ENCODE data around the gene NCKAP5.

DNA sequence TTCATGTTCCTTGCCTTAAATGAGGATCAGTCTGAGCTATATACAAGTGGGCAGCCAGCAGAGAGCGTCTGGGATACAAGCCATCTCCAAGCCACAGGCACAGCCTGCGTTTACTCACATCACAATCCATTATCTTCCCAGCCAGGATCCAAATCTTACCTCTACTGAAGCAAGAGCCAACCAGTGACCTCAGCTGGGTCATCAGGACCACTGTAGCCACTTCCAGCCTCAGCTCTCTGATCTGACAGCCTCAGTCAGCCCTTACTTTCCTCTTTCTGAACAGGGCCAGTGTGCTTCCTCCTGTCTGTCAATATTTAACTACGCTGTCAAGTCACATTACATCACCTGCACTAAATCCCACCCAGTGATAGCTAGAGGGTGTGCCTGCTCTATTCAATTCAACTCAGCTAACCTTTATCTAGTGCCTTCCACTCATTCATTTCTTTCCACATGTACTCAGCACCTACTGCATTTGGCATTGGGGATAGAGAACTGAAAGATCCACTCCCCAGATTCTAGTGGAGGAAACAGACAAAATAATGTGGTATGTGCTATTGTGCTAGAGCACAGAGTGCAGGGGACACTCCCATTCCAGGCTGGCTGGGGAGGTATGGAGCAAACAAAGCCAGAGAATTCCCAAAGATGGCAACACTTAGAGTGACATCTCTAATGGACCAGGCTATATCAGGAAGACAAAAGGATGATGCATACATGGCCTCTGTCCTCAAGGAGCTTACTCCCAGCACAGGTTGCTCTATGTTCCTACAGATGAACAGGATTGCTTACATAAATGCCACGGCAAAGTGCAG is 146.5 kb downstream of the NCKAP5 start:
- no peak for TF ChIP-seq NFIC (IDR thresholded peaks at IDR 0.05)
- no peak for TF ChIP-seq ZNF707 (CRISPR knock-in tag; conservative IDR thresholded peaks at IDR 0.05)
- TF ChIP-seq, protein P1, sequence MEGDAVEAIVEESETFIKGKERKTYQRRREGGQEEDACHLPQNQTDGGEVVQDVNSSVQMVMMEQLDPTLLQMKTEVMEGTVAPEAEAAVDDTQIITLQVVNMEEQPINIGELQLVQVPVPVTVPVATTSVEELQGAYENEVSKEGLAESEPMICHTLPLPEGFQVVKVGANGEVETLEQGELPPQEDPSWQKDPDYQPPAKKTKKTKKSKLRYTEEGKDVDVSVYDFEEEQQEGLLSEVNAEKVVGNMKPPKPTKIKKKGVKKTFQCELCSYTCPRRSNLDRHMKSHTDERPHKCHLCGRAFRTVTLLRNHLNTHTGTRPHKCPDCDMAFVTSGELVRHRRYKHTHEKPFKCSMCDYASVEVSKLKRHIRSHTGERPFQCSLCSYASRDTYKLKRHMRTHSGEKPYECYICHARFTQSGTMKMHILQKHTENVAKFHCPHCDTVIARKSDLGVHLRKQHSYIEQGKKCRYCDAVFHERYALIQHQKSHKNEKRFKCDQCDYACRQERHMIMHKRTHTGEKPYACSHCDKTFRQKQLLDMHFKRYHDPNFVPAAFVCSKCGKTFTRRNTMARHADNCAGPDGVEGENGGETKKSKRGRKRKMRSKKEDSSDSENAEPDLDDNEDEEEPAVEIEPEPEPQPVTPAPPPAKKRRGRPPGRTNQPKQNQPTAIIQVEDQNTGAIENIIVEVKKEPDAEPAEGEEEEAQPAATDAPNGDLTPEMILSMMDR (IDR thresholded peaks at IDR 0.05 in 2 of 3, conservative IDR thresholded peaks at IDR 0.05 in 1 of 3; ENCODE audit: insufficient read depth in 2 of 3, low read depth in 1 of 3, low read length in 3 of 3), result no peak
- TF ChIP-seq POLR2A (conservative IDR thresholded peaks at IDR 0.05), result no peak
- TF ChIP-seq TCF3 (CRISPR knock-in tag; IDR thresholded peaks at IDR 0.05), result no peak
- no peak for TF ChIP-seq SIX5 (IDR thresholded peaks at IDR 0.05; ENCODE audit: borderline replicate concordance in 1 of 2, insufficient read depth in 1 of 2, low read depth in 1 of 2, low read length in 2 of 2)
- TF ChIP-seq EZH2 (IDR thresholded peaks at IDR 0.05; ENCODE audit: borderline replicate concordance, low read depth, low read length), result no peak
- no peak for TF ChIP-seq HOXB6 (CRISPR knock-in tag; IDR thresholded peaks at IDR 0.05; ENCODE audit: borderline replicate concordance)
- no peak for TF ChIP-seq ZZZ3 (IDR thresholded peaks at IDR 0.05)
- TF ChIP-seq ZBTB9 (CRISPR knock-in tag; IDR thresholded peaks at IDR 0.05), result no peak
- no peak for TF ChIP-seq RHOXF2B (CRISPR knock-in tag; conservative IDR thresholded peaks at IDR 0.05)
- no peak for TF ChIP-seq PREB (CRISPR knock-in tag; IDR thresholded peaks at IDR 0.05)

Measured in K562 (cell line).